Epithelial cell of esophagus (primary cell): ENCODE results near the gene ANK3.

ENCODE experiments used
- DNase-seq: peaks from one replicate; pipeline ENCODE4 v3.0.0; 2010; ENCODE audit warnings: low read depth
- H3K4me3 ChIP-seq: 2 replicates; pipeline ENCODE4 v1.5.1; 2011; ENCODE audit warnings: mild to moderate bottlenecking, low read length, control low read depth
- CTCF ChIP-seq: IDR thresholded peaks from 2 replicates; pipeline ENCODE4 v1.5.1; 2011; ENCODE audit warnings: low read depth, mild to moderate bottlenecking, low read length, control low read depth, inconsistent platforms; ENCODE audit not compliant: insufficient read depth; ENCODE audit errors: missing control alignments

ANK3 gene

GRCh38 chr10:60266513-60266912, 123.2 kb downstream of the ANK3 start:
- DNase-seq: no peak
- H3K4me3 ChIP-seq: no peak overlapping the region
- TF ChIP-seq CTCF: no peak

GRCh38 chr10:60262647-60263126, 127.0 kb downstream of the ANK3 start:
- no peak overlapping the region for H3K4me3 ChIP-seq
- no peak for TF ChIP-seq CTCF
- DNase-seq: no peak

GRCh38 chr10:60260321-60260720, 129.4 kb downstream of the ANK3 start:
- no peak for DNase-seq
- no peak for TF ChIP-seq CTCF
- no peak overlapping the region for H3K4me3 ChIP-seq

- DNase-seq: no peak
- H3K4me3 ChIP-seq: no peak overlapping the region
- TF ChIP-seq CTCF: no peak
Measured at GRCh38 chr10:60258429-60258797, 131.3 kb downstream of the ANK3 start.

- H3K4me3 ChIP-seq: no peak overlapping the region
- DNase-seq: no peak
Measured at GRCh38 chr10:60257767-60258428, 131.8 kb downstream of the ANK3 start.

GRCh38 chr10:60254776-60255175, 134.9 kb downstream of the ANK3 start:
- DNase-seq: no peak
- no peak for TF ChIP-seq CTCF
- H3K4me3 ChIP-seq: no peak overlapping the region

More at GRCh38 chr10:60257767-60258428, 131.8 kb downstream of the ANK3 start:
- TF ChIP-seq CTCF: no peak

- TF ChIP-seq CTCF: no peak
- no peak for DNase-seq
- no peak overlapping the region for H3K4me3 ChIP-seq
Measured at GRCh38 chr10:60253484-60253883, 136.2 kb downstream of the ANK3 start.
